HG02973 (cell line): ENCODE measurements around the gene ME3.

Source experiments
- ATAC-seq: cut with Tn5 transposase; IDR thresholded peaks from one replicate; pipeline ENCODE4 v1.9.1; 2021; ENCODE audit warnings: moderate library complexity; ENCODE audit not compliant: unreplicated experiment

ME3 gene

GRCh38 chr11:86497310-86497709, 175.1 kb downstream of the ME3 start:
- no peak for ATAC-seq

- ATAC-seq = no peak
Observed at GRCh38 chr11:86495351-86495750, 177.1 kb downstream of the ME3 start.

- ATAC-seq = no peak
Observed at GRCh38 chr11:86492370-86493010, 179.9 kb downstream of the ME3 start.

- no peak for ATAC-seq
Observed at GRCh38 chr11:86491027-86491426, 181.4 kb downstream of the ME3 start.

- ATAC-seq = no peak
Observed at GRCh38 chr11:86490582-86490981, 181.8 kb downstream of the ME3 start.

GRCh38 chr11:86489442-86489841, 183.0 kb downstream of the ME3 start:
- ATAC-seq = no peak

GRCh38 chr11:86488553-86488952, 183.9 kb downstream of the ME3 start:
- ATAC-seq = no peak

- no peak for ATAC-seq
Observed at GRCh38 chr11:86487671-86488070, 184.7 kb downstream of the ME3 start.

- no peak for ATAC-seq
Observed at GRCh38 chr11:86486261-86487030, 186.0 kb downstream of the ME3 start.

GRCh38 chr11:86484795-86485166, 187.6 kb downstream of the ME3 start:
- no peak for ATAC-seq

- no peak for ATAC-seq
Observed at GRCh38 chr11:86483940-86484794, 188.2 kb downstream of the ME3 start.

- ATAC-seq = no peak
Observed at GRCh38 chr11:86483610-86483939, 188.8 kb downstream of the ME3 start.

GRCh38 chr11:86482692-86483091, 189.7 kb downstream of the ME3 start:
- ATAC-seq = no peak

- no peak for ATAC-seq
Observed at GRCh38 chr11:86481399-86481798, 191.0 kb downstream of the ME3 start.

- ATAC-seq = no peak
Observed at GRCh38 chr11:86478348-86478747, 194.1 kb downstream of the ME3 start.

GRCh38 chr11:86477495-86478155, 194.8 kb downstream of the ME3 start:
- ATAC-seq = no peak

- ATAC-seq = no peak
Observed at GRCh38 chr11:86476109-86476861, 196.1 kb downstream of the ME3 start.

GRCh38 chr11:86475027-86475426, 197.4 kb downstream of the ME3 start:
- ATAC-seq = no peak

- no peak for ATAC-seq
Observed at GRCh38 chr11:86473991-86474833, 198.2 kb downstream of the ME3 start.
